Measurements from ENCODE around the gene KRT74. TPM values are rescaled to one million over a fixed set of nuclear protein-coding genes. Genes with fewer than 3 reads are reported as not detected.

Gene KRT74
- total and polyA plus RNA-seq, 2 of the 8 experiments (the other 6 are each of a cell fraction or from before 2014, with no cell fraction given): not detected

DNA sequence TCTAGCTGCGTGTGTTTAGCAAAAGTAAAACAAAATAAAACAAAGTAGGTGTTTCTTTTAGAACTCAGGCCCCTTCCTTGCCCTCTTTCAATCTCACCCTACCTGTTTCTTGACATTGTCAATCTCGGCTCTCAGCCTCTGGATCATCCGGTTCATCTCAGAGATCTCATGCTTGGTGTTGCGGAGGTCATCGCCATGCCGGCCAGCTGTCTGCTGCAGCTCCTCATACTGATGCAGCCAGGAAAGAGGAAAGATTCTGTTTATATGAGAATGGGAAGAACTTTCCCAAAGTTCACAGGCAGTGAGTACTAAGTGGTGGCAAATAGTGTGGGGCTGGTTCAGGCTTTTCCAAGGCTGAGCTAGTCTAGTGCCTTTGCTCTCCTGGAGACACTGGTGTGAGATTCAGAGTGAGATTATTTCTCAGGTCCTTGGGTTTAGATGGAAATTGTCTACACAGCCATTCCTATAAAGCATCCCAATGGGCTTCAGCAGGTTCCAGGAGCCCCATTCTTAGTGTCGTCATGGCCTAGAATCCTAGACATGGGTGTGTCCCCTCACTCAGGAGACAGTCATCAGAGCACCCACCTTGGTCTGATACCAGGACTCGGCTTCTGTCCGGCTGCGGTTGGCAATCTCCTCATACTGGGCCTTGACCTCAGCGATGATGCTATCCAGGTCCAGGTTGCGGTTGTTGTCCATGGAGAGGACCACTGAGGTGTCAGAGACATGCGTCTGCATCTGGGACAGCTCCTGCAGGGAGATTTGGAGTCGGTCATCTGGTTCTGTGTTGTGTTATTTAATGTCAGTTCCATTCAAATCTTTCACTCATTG is 56.4 kb downstream of the KRT74 start (continued):
- no peak for TF ChIP-seq BACH1 (IDR thresholded peaks at IDR 0.05; ENCODE audit: low read length)
- no peak for TF ChIP-seq EZH2 (IDR thresholded peaks at IDR 0.05; ENCODE audit: low read depth, low read length, severe bottlenecking)
- no peak for TF ChIP-seq CHD7 (IDR thresholded peaks at IDR 0.05; ENCODE audit: insufficient replicate concordance, low read length)
- TF ChIP-seq, protein P1, sequence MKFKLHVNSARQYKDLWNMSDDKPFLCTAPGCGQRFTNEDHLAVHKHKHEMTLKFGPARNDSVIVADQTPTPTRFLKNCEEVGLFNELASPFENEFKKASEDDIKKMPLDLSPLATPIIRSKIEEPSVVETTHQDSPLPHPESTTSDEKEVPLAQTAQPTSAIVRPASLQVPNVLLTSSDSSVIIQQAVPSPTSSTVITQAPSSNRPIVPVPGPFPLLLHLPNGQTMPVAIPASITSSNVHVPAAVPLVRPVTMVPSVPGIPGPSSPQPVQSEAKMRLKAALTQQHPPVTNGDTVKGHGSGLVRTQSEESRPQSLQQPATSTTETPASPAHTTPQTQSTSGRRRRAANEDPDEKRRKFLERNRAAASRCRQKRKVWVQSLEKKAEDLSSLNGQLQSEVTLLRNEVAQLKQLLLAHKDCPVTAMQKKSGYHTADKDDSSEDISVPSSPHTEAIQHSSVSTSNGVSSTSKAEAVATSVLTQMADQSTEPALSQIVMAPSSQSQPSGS (IDR thresholded peaks at IDR 0.05; ENCODE audit: low read length): no peak
- no peak for TF ChIP-seq CBX5 (IDR thresholded peaks at IDR 0.05; ENCODE audit: low read depth, low read length)
